ENCODE results near the gene SAMD3.

Gene SAMD3

DNA sequence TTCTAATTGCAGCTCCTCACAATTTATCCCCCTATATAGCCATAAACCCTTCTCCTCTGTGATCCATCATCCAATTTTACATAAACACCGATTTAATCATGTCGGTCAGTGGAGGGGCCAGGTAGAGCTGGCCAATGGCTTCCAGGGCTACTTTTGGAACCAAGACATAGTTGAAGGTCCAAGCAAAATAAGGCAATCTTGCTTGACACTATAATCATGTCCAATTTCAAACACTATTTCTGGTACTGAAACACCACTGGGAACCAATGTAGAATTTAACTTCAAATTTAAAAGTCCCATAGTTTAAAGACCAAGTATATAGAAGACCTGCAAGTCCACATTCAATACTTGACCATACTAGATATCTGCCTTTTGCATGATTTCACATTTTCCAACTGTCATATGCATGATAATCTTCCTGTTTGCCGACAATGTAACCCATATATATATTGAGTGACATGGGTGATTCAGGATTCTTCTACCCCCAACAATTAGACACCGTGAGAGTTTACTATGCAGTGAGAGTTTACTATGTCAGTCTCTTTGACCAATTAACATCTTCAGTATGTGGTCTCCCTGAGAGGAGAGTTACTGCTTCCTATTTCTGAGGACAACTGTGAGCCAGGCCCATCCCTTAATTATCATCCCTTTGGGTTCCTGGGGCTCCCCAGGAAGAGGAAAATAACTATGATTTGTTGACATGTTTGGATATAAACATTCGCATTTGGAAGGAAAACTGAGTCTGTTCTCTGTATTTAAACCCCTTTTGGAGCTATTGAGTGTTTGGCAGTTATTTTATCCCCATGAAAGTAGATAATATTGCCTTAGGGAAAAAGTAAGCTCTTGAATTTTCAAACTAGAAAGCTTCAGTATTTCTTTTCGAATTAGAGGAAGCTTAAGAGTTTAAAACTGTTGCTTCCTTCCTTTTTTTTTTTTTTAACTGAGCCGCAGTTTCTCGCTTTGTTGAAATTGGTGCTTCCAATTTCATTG lies 31.8 kb downstream of the SAMD3 start:
- no peak overlapping the region for H2BK5ac ChIP-seq (ENCODE audit: low read depth, low read length, poor library complexity, severe bottlenecking)
- H3K9me3 ChIP-seq (ENCODE audit: control insufficient read depth, low read length), result no peaks in the 10 kb centered on the region
- no peak overlapping the region for H3K27ac ChIP-seq (ENCODE audit: low read length, poor library complexity, severe bottlenecking)
- no peak overlapping the region for H2AK5ac ChIP-seq (ENCODE audit: low read length, severe bottlenecking)
- H3K9ac ChIP-seq (ENCODE audit: low read length), result no peak overlapping the region
- no peaks in the 10 kb centered on the region for H3K27me3 ChIP-seq (ENCODE audit: control insufficient read depth in 1 of 2, insufficient read depth in 1 of 2, low read length in 2 of 2)
- H3K4ac ChIP-seq (ENCODE audit: low read depth in 1 of 2, low read length in 2 of 2), result no peak overlapping the region
- no peak overlapping the region for H3K23ac ChIP-seq (ENCODE audit: low read length in 2 of 2)
- no peak overlapping the region for H2AFZ ChIP-seq (ENCODE audit: low read depth, low read length)
- no peak overlapping the region for H4K91ac ChIP-seq (ENCODE audit: low read length)
- 94% methylated on average over 4 of the region's 8 CpGs for WGBS
- H3K36me3 ChIP-seq (ENCODE audit: control insufficient read depth in 1 of 2, insufficient read depth in 2 of 2, low read depth in 1 of 2, low read length in 2 of 2), result no peaks in the 10 kb centered on the region
- H3K14ac ChIP-seq (ENCODE audit: low read length in 2 of 2), result no peak overlapping the region
- H3K18ac ChIP-seq (ENCODE audit: low read depth in 1 of 2, low read length in 2 of 2), result no peak overlapping the region
- no peak overlapping the region for H4K8ac ChIP-seq (ENCODE audit: low read length)
- no peak overlapping the region for H3K4me3 ChIP-seq (ENCODE audit: insufficient read depth in 1 of 2, low read depth in 1 of 2, low read length in 2 of 2)
- no peak overlapping the region for H2BK15ac ChIP-seq (ENCODE audit: low read depth, poor library complexity, severe bottlenecking)
- H3K4me2 ChIP-seq (ENCODE audit: low read length, poor library complexity, severe bottlenecking), result no peak overlapping the region
- no peaks in the 10 kb centered on the region for H3K4me1 ChIP-seq (ENCODE audit: control insufficient read depth, insufficient read depth, low read depth, low read length)
- no peak for DNase-seq
- no peak overlapping the region for H2BK120ac ChIP-seq (ENCODE audit: low read depth, low read length)
- H2BK12ac ChIP-seq (ENCODE audit: low read length in 2 of 2), result no peak overlapping the region
- no peaks in the 10 kb centered on the region for H3K79me1 ChIP-seq (replicated peaks; ENCODE audit: low read length, poor library complexity, severe bottlenecking)

- no peaks in the 10 kb centered on the region for H3K36me3 ChIP-seq (ENCODE audit: control insufficient read depth in 1 of 2, insufficient read depth in 2 of 2, low read depth in 1 of 2, low read length in 2 of 2)
- WGBS, result 96% methylated on average over 7 of the region's 8 CpGs
- no peak overlapping the region for H2AFZ ChIP-seq (ENCODE audit: low read depth, low read length)
- H3K27ac ChIP-seq (ENCODE audit: low read length, poor library complexity, severe bottlenecking), result no peak overlapping the region
- no peak overlapping the region for H2BK5ac ChIP-seq (ENCODE audit: low read depth, low read length, poor library complexity, severe bottlenecking)
- no peak overlapping the region for H2AK5ac ChIP-seq (ENCODE audit: low read length, severe bottlenecking)
- H3K9me3 ChIP-seq (ENCODE audit: control insufficient read depth, low read length), result no peaks in the 10 kb centered on the region
- no peak overlapping the region for H4K91ac ChIP-seq (ENCODE audit: low read length)
- no peak overlapping the region for H3K23ac ChIP-seq (ENCODE audit: low read length in 2 of 2)
- no peak overlapping the region for H3K4ac ChIP-seq (ENCODE audit: low read depth in 1 of 2, low read length in 2 of 2)
- no peak overlapping the region for H4K8ac ChIP-seq (ENCODE audit: low read length)
- no peak overlapping the region for H3K18ac ChIP-seq (ENCODE audit: low read depth in 1 of 2, low read length in 2 of 2)
- no peak overlapping the region for H3K9ac ChIP-seq (ENCODE audit: low read length)
- H3K27me3 ChIP-seq (ENCODE audit: control insufficient read depth in 1 of 2, insufficient read depth in 1 of 2, low read length in 2 of 2), result no peaks in the 10 kb centered on the region
- no peak overlapping the region for H2BK120ac ChIP-seq (ENCODE audit: low read depth, low read length)
- no peak overlapping the region for H2BK15ac ChIP-seq (ENCODE audit: low read depth, poor library complexity, severe bottlenecking)
- H3K4me2 ChIP-seq (ENCODE audit: low read length, poor library complexity, severe bottlenecking), result no peak overlapping the region
- H3K4me1 ChIP-seq (ENCODE audit: control insufficient read depth, insufficient read depth, low read depth, low read length), result no peaks in the 10 kb centered on the region
- no peaks in the 10 kb centered on the region for H3K79me1 ChIP-seq (replicated peaks; ENCODE audit: low read length, poor library complexity, severe bottlenecking)
- no peak overlapping the region for H2BK12ac ChIP-seq (ENCODE audit: low read length in 2 of 2)
- DNase-seq, result no peak
- no peak overlapping the region for H3K4me3 ChIP-seq (ENCODE audit: insufficient read depth in 1 of 2, low read depth in 1 of 2, low read length in 2 of 2)
- no peak overlapping the region for H3K14ac ChIP-seq (ENCODE audit: low read length in 2 of 2)
Observed at GRCh38 chr6:130189531-130190397, 33.0 kb downstream of the SAMD3 start.

DNA sequence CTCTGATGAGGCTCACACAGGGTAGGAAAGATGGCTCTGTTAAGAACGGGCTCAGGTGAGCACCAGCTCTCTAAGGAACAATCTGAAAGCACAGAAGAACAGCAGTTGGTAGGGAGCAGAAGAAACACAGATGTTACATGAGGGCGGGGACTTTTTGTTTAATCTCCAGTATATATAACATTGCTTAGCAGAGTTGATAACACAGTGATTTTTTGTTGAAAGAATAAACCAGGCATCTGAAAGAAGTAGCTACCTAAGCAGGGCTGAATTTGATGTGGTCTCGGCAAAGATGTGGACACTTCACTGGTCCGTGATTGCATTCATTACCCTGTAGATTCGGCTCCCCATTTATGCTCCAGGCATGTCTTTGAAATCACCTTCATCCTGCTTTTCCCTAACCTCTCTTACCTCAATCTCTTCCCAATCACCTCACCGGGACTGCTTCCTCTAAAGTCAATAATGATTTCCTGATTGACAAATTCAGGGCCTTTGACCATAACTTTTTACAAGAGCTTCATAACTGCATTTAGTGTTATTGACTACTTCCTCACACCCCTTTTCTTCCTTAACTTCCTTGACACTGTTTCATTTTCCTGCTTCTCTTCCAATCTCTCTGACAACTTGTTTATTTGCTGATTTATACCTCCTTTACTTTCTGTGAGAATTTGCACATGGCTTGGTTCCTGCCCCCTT lies 34.4 kb downstream of the SAMD3 start:
- Histone ChIP-seq H2BK120ac (ENCODE audit: low read depth, low read length) (no peak overlapping the region), H3K4ac (ENCODE audit: low read depth in 1 of 2, low read length in 2 of 2) (no peak overlapping the region), H3K4me1 (ENCODE audit: control insufficient read depth, insufficient read depth, low read depth, low read length) (peaks cover 1% of the 10 kb centered on the region), H3K36me3 (ENCODE audit: control insufficient read depth in 1 of 2, insufficient read depth in 2 of 2, low read depth in 1 of 2, low read length in 2 of 2) (peaks cover 0 to 7% of the 10 kb centered on the region in 2 experiments), H2BK12ac (ENCODE audit: low read length in 2 of 2) (no peak overlapping the region), H2AK5ac (ENCODE audit: low read length, severe bottlenecking) (no peak overlapping the region), H2AFZ (ENCODE audit: low read depth, low read length) (no peak overlapping the region), H3K9me3 (ENCODE audit: control insufficient read depth, low read length) (no peaks in the 10 kb centered on the region), H3K4me2 (ENCODE audit: low read length, poor library complexity, severe bottlenecking) (no peak overlapping the region), H3K27me3 (ENCODE audit: control insufficient read depth in 1 of 2, insufficient read depth in 1 of 2, low read length in 2 of 2) (no peaks in the 10 kb centered on the region), H3K14ac (ENCODE audit: low read length in 2 of 2) (no peak overlapping the region), H2BK15ac (ENCODE audit: low read depth, poor library complexity, severe bottlenecking) (no peak overlapping the region), H4K91ac (ENCODE audit: low read length) (no peak overlapping the region), H4K8ac (ENCODE audit: low read length) (no peak overlapping the region), H3K27ac (ENCODE audit: low read length, poor library complexity, severe bottlenecking) (no peak overlapping the region), H3K18ac (ENCODE audit: low read depth in 1 of 2, low read length in 2 of 2) (no peak overlapping the region), H3K4me3 (ENCODE audit: insufficient read depth in 1 of 2, low read depth in 1 of 2, low read length in 2 of 2) (no peak overlapping the region), H3K79me1 (replicated peaks; ENCODE audit: low read length, poor library complexity, severe bottlenecking) (no peaks in the 10 kb centered on the region), H3K23ac (ENCODE audit: low read length in 2 of 2) (no peak overlapping the region), H2BK5ac (ENCODE audit: low read depth, low read length, poor library complexity, severe bottlenecking) (no peak overlapping the region), H3K9ac (ENCODE audit: low read length) (no peak overlapping the region)
- WGBS, result 83% methylated on average over 5 of the region's 6 CpGs
- no peak for DNase-seq
